H1 (cell line): ENCODE results near the gene CLIC1. TPM values are rescaled to one million over a fixed set of nuclear protein-coding genes. Genes with fewer than 3 reads are reported as not detected.
A peak's percentile ranks its signal among the peaks of the same experiment; 100 is the strongest.

Experiments used
- CTBP2 ChIP-seq: IDR thresholded peaks from 2 replicates; pipeline ENCODE4 v1.7.0; 2011; ENCODE audit warnings: borderline replicate concordance, mild to moderate bottlenecking, moderate library complexity, mixed read lengths, low read length; ENCODE audit not compliant: insufficient read depth, insufficient read length
- GTF2F1 ChIP-seq: IDR thresholded peaks from 2 replicates; pipeline ENCODE4 v1.6.1; 2012; ENCODE audit warnings: low read depth, low read length, improper control_type of control experiment, borderline replicate concordance
- HDAC2 ChIP-seq, 2 experiments: fragments of 300-600 bp in 1 of 2; sonication (generic) in 1 of 2; IDR thresholded peaks; 2 replicates each; pipeline ENCODE4 v1.6.1; 2011 to 2012; ENCODE audit warnings: low read depth in 2 of 2, low read length in 2 of 2, mild to moderate bottlenecking in 2 of 2, moderate library complexity in 2 of 2, borderline replicate concordance in 1 of 2, inconsistent platforms in 1 of 2
- SUZ12 ChIP-seq: fragments of 200-600 bp; sonication (generic); IDR thresholded peaks from 2 replicates; pipeline ENCODE4 v1.6.1; 2012; ENCODE audit warnings: mild to moderate bottlenecking, inconsistent platforms, low read length, moderate library complexity, mixed read lengths
- TAF1 ChIP-seq: IDR thresholded peaks from 2 replicates; pipeline ENCODE4 v1.6.1; 2011; ENCODE audit warnings: mild to moderate bottlenecking, low read depth, low read length
- TAF7 ChIP-seq: optimal IDR thresholded peaks from 2 replicates; pipeline ENCODE3; 2011; ENCODE audit warnings: low read depth, mild to moderate bottlenecking, inconsistent platforms, low read length, moderate library complexity, borderline replicate concordance
- polyA plus RNA-seq, 7 experiments: library from polyadenylated mRNA; depleted of rRNA in 3 of 7; stranded (reverse) in 5 of 7; unstranded in 2 of 7; fragments of >200 nt in 5 of 7; fragments of 200-250 nt in 2 of 7; gene quantifications; 1 replicate in 5 of 7; 2 replicates in 1 of 7; 4 replicates in 1 of 7; pipeline versions ENCODE4 v1.2.1 to v1.2.3, GENCODE V29; 2011 to 2013; ENCODE audit warnings: missing spikeins in 2 of 7, mixed read lengths in 2 of 7
- total RNA-seq: library from RNA; stranded (reverse); fragmentation: NEBNext Ultra II Directional; extraction: Animal tissue kit (Norgen Biotek cat#: 25700); gene quantifications from 2 replicates; pipeline ENCODE4 v1.2.1, GENCODE V29; 2021
- TF ChIP-seq, protein P1 (sequence below): IDR thresholded peaks from 2 replicates; pipeline ENCODE4 v1.6.1; 2012; ENCODE audit warnings: inconsistent platforms

The CLIC1 gene
- total and polyA plus RNA-seq, 2 of the 8 experiments (the other 6 are each of a cell fraction or from before 2014, with no cell fraction given): 250 to 277 TPM

DNA sequence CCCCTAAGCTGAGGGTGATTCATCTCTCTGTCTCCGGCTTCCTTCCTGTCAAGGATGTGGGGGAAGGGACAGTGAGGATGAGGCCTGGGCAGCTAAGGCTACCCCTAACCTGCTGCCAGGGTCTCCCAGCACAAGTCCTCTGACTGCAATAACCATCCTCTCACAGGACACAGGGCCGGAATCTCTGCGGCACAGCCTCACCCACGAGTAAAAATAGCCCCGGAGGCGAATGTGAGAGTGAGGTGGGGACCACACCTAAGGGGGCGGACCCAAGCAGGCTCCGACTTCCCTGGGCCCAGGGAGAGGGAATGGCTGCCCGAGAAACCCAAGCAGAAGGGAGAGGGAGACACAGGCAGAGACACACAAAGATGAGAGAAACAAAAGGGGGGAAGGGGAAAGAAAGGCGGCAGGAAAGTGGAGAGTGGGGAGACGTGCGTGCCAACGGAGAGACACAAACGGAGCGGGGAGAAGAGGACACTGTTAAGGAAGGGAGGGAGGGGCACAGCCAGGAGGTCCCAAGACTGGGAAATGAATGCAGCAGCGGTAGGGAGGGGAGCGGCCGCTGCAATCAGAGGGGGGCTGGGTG lies 1.4 kb downstream of the CLIC1 start (continued):
- TF ChIP-seq CTBP2 (peak; percentile 91), TAF7 (no peak), TAF1 (0 out of 2 replicates have a peak, but pooled peaks have one; percentile 24), GTF2F1 (no peak), SUZ12 (no peak), HDAC2 (IDR thresholded peaks at IDR 0.05; ENCODE audit: borderline replicate concordance in 1 of 2, low read depth in 2 of 2, low read length in 2 of 2) (peak; percentile 61 to 77; a peak in 3 of 4 replicates)
- TF ChIP-seq, protein P1, sequence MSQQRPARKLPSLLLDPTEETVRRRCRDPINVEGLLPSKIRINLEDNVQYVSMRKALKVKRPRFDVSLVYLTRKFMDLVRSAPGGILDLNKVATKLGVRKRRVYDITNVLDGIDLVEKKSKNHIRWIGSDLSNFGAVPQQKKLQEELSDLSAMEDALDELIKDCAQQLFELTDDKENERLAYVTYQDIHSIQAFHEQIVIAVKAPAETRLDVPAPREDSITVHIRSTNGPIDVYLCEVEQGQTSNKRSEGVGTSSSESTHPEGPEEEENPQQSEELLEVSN: no peak
